Prostate gland (tissue), 2 donors: ENCODE results near the gene CNST.

ENCODE experiments used
- CTCF ChIP-seq, 4 experiments: fragments of 200-600 bp in 2 of 4; fragments of 450-650 bp in 2 of 4; sonication (generic) in 2 of 4; IDR thresholded peaks; 1 replicate in 3 of 4; 2 replicates in 1 of 4; pipeline ENCODE4 v1.5.1; 2016 to 2019; ENCODE audit warnings: antibody characterized with exemption in 4 of 4, mild to moderate bottlenecking in 2 of 4, moderate library complexity in 2 of 4
- POLR2A ChIP-seq: fragments of 450-650 bp; IDR thresholded peaks from one replicate; pipeline ENCODE4 v1.6.1; 2016; ENCODE audit warnings: antibody characterized with exemption, mild to moderate bottlenecking

DNA sequence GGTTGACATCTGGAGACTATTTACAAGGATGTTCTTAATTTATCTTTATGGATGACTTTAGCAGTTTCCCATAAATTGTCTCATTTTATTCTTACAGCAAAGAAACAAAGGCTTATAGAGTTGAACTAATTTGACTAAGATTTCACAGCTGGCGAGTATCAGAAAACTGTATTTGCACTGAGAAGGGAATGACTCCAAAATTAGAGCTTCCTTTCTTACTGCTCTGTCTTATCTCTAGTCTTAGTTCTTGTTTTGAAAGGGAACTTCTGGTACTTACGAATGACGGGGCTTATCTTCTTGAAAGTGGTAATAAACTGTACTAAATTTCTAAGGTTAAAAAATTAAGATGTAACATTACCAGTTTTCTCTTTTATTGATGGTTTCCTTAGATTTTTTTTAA lies 13.6 kb downstream of the CNST start:
- TF ChIP-seq CTCF (IDR thresholded peaks at IDR 0.05) (no peak), POLR2A (no peak)
